ENCODE results near the gene SKAP2. TPM values are rescaled to one million over a fixed set of nuclear protein-coding genes. Genes with fewer than 3 reads are reported as not detected.

Gene SKAP2
- total and polyA plus RNA-seq, 2 experiments from 2014 or later, result 2.5 to 4.4 TPM

- no peaks in the 10 kb centered on the region for H3K9me2 ChIP-seq (ENCODE audit: insufficient read depth)
- H3K4me1 ChIP-seq (ENCODE audit: insufficient read depth), result peaks cover 4% of the 10 kb centered on the region; the same call in 1 of the 2 replicates
- no peaks in the 10 kb centered on the region for H3F3A ChIP-seq (replicated peaks; ENCODE audit: low read depth)
- Mint-ChIP-seq H3K36me3 (ENCODE audit: low read depth) (no peaks in the 10 kb centered on the region), H3K4me1 (peaks cover 4% of the 10 kb centered on the region; the same call in 2 of the 3 replicates), H3K27ac (no peak overlapping the region), H3K4me3 (no peak overlapping the region), H3K9me3 (no peaks in the 10 kb centered on the region), H3K27me3 (ENCODE audit: insufficient read depth, low read depth, poor library complexity) (peaks cover 3% of the 10 kb centered on the region)
- no peaks in the 10 kb centered on the region for H4K20me1 ChIP-seq (replicated peaks; ENCODE audit: insufficient read depth)
- H3K27ac ChIP-seq (ENCODE audit: low read depth), result no peak overlapping the region
- H3K27me3 ChIP-seq (ENCODE audit: insufficient read depth), result no peaks in the 10 kb centered on the region
- H3K4me3 ChIP-seq, result no peak overlapping the region
- no peak overlapping the region for H2AFZ ChIP-seq
- TF ChIP-seq JUNB (IDR thresholded peaks at IDR 0.05; ENCODE audit: unreplicated experiment) (no peak), ZNF114 (CRISPR knock-in tag; IDR thresholded peaks at IDR 0.05) (no peak), POLR2AphosphoS5 (IDR thresholded peaks at IDR 0.05; ENCODE audit: low read depth) (no peak), CREB1 (CRISPR knock-in tag; IDR thresholded peaks at IDR 0.05; ENCODE audit: low read depth) (no peak), EZH2 (IDR thresholded peaks at IDR 0.05; ENCODE audit: low read depth, unreplicated experiment) (no peak), ZNF331 (CRISPR knock-in tag; IDR thresholded peaks at IDR 0.05; ENCODE audit: low read depth) (no peak), STAT1 (IDR thresholded peaks at IDR 0.05; ENCODE audit: unreplicated experiment) (no peak), REST (IDR thresholded peaks at IDR 0.05; ENCODE audit: unreplicated experiment) (no peak), ETS1 (IDR thresholded peaks at IDR 0.05) (no peak)
- TF ChIP-seq, protein P1, sequence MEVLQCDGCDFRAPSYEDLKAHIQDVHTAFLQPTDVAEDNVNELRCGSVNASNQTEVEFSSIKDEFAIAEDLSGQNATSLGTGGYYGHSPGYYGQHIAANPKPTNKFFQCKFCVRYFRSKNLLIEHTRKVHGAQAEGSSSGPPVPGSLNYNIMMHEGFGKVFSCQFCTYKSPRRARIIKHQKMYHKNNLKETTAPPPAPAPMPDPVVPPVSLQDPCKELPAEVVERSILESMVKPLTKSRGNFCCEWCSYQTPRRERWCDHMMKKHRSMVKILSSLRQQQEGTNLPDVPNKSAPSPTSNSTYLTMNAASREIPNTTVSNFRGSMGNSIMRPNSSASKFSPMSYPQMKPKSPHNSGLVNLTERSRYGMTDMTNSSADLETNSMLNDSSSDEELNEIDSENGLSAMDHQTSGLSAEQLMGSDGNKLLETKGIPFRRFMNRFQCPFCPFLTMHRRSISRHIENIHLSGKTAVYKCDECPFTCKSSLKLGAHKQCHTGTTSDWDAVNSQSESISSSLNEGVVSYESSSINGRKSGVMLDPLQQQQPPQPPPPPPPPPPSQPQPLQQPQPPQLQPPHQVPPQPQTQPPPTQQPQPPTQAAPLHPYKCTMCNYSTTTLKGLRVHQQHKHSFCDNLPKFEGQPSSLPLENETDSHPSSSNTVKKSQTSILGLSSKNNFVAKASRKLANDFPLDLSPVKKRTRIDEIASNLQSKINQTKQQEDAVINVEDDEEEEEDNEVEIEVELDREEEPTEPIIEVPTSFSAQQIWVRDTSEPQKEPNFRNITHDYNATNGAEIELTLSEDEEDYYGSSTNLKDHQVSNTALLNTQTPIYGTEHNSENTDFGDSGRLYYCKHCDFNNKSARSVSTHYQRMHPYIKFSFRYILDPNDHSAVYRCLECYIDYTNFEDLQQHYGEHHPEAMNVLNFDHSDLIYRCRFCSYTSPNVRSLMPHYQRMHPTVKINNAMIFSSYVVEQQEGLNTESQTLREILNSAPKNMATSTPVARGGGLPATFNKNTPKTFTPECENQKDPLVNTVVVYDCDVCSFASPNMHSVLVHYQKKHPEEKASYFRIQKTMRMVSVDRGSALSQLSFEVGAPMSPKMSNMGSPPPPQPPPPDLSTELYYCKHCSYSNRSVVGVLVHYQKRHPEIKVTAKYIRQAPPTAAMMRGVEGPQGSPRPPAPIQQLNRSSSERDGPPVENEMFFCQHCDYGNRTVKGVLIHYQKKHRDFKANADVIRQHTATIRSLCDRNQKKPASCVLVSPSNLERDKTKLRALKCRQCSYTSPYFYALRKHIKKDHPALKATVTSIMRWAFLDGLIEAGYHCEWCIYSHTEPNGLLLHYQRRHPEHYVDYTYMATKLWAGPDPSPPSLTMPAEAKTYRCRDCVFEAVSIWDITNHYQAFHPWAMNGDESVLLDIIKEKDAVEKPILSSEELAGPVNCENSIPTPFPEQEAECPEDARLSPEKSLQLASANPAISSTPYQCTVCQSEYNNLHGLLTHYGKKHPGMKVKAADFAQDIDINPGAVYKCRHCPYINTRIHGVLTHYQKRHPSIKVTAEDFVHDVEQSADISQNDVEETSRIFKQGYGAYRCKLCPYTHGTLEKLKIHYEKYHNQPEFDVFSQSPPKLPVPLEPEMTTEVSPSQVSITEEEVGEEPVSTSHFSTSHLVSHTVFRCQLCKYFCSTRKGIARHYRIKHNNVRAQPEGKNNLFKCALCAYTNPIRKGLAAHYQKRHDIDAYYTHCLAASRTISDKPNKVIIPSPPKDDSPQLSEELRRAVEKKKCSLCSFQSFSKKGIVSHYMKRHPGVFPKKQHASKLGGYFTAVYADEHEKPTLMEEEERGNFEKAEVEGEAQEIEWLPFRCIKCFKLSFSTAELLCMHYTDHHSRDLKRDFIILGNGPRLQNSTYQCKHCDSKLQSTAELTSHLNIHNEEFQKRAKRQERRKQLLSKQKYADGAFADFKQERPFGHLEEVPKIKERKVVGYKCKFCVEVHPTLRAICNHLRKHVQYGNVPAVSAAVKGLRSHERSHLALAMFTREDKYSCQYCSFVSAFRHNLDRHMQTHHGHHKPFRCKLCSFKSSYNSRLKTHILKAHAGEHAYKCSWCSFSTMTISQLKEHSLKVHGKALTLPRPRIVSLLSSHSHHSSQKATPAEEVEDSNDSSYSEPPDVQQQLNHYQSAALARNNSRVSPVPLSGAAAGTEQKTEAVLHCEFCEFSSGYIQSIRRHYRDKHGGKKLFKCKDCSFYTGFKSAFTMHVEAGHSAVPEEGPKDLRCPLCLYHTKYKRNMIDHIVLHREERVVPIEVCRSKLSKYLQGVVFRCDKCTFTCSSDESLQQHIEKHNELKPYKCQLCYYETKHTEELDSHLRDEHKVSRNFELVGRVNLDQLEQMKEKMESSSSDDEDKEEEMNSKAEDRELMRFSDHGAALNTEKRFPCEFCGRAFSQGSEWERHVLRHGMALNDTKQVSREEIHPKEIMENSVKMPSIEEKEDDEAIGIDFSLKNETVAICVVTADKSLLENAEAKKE (CRISPR knock-in tag; IDR thresholded peaks at IDR 0.05), result no peak
- TF ChIP-seq, protein P2, sequence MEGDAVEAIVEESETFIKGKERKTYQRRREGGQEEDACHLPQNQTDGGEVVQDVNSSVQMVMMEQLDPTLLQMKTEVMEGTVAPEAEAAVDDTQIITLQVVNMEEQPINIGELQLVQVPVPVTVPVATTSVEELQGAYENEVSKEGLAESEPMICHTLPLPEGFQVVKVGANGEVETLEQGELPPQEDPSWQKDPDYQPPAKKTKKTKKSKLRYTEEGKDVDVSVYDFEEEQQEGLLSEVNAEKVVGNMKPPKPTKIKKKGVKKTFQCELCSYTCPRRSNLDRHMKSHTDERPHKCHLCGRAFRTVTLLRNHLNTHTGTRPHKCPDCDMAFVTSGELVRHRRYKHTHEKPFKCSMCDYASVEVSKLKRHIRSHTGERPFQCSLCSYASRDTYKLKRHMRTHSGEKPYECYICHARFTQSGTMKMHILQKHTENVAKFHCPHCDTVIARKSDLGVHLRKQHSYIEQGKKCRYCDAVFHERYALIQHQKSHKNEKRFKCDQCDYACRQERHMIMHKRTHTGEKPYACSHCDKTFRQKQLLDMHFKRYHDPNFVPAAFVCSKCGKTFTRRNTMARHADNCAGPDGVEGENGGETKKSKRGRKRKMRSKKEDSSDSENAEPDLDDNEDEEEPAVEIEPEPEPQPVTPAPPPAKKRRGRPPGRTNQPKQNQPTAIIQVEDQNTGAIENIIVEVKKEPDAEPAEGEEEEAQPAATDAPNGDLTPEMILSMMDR (conservative IDR thresholded peaks at IDR 0.05; ENCODE audit: low read depth in 2 of 2), result no peak
- H3K36me3 ChIP-seq (ENCODE audit: insufficient read depth), result no peaks in the 10 kb centered on the region
- no peaks in the 10 kb centered on the region for H3K79me2 ChIP-seq (replicated peaks; ENCODE audit: insufficient read depth)
- DNase-seq (ENCODE audit: low spot score) (no peak), ATAC-seq (no peak)
- H3K4me2 ChIP-seq, result no peak overlapping the region
Measured at GRCh38 chr7:26698194-26698593, 166.2 kb downstream of the SKAP2 start.

All from GM23338 (cell line).